Hepatocyte (in vitro differentiated cells): ENCODE results near the gene VWA5B1. TPM values are rescaled to one million over a fixed set of nuclear protein-coding genes. Genes with fewer than 3 reads are reported as not detected.
A peak's percentile ranks its signal among the peaks of the same experiment; 100 is the strongest.

Experiments used
- DNase-seq: peaks from one replicate; pipeline ENCODE4 v3.0.0-alpha.2; 2016; ENCODE audit warnings: low spot score
- H2AFZ ChIP-seq: fragments of 200-600 bp; sonication (generic); 2 replicates; pipeline ENCODE4 v1.6.0; 2016; ENCODE audit warnings: antibody characterized with exemption, mild to moderate bottlenecking
- H3K27ac ChIP-seq: fragments of 200-600 bp; sonication (generic); 2 replicates; pipeline ENCODE4 v1.5.1; 2016; ENCODE audit warnings: mild to moderate bottlenecking
- H3K27me3 ChIP-seq: fragments of 200-600 bp; sonication (generic); 2 replicates; pipeline ENCODE4 v1.6.1; 2016
- H3K36me3 ChIP-seq: fragments of 200-600 bp; sonication (generic); replicated peaks from 2 replicates; pipeline ENCODE4 v1.5.1; 2016; ENCODE audit warnings: low read depth; ENCODE audit not compliant: insufficient read depth
- H3K4me1 ChIP-seq: fragments of 200-600 bp; sonication (generic); 2 replicates; pipeline ENCODE4 v1.5.1; 2016; ENCODE audit warnings: mild to moderate bottlenecking, moderate library complexity; ENCODE audit not compliant: insufficient read depth
- H3K4me2 ChIP-seq: fragments of 200-600 bp; sonication (generic); 2 replicates; pipeline ENCODE4 v1.6.0; 2016
- H3K4me3 ChIP-seq: fragments of 200-600 bp; sonication (generic); 2 replicates; pipeline ENCODE4 v1.5.1; 2016; ENCODE audit warnings: mild to moderate bottlenecking
- H3K79me2 ChIP-seq: fragments of 200-600 bp; sonication (generic); 2 replicates; pipeline ENCODE4 v1.6.0; 2017; ENCODE audit warnings: mild to moderate bottlenecking
- H3K9me2 ChIP-seq: fragments of 200-600 bp; sonication (generic); replicated peaks from 2 replicates; pipeline ENCODE4 v1.6.0; 2017; ENCODE audit warnings: mild to moderate bottlenecking; ENCODE audit not compliant: insufficient read depth
- H3K9me3 ChIP-seq: fragments of 200-600 bp; sonication (generic); 2 replicates; pipeline ENCODE4 v1.5.1; 2016; ENCODE audit warnings: low read depth, mild to moderate bottlenecking
- H4K20me1 ChIP-seq: fragments of 200-600 bp; sonication (generic); 2 replicates; pipeline ENCODE4 v1.6.0; 2016; ENCODE audit warnings: mild to moderate bottlenecking; ENCODE audit not compliant: insufficient read depth, poor library complexity, severe bottlenecking
- CTCF ChIP-seq: fragments of 200-600 bp; sonication (generic); IDR thresholded peaks from 2 replicates; pipeline ENCODE4 v1.5.1; 2016; ENCODE audit warnings: antibody characterized with exemption, mild to moderate bottlenecking; ENCODE audit not compliant: poor library complexity
- EZH2 ChIP-seq: fragments of 200-600 bp; sonication (generic); IDR thresholded peaks from 2 replicates; pipeline ENCODE4 v1.6.1; 2016; ENCODE audit warnings: antibody characterized with exemption, mild to moderate bottlenecking, borderline replicate concordance
- EZH2phosphoT487 ChIP-seq: fragments of 200-600 bp; sonication (generic); IDR thresholded peaks from one replicate; pipeline ENCODE4 v1.6.1; 2018; ENCODE audit warnings: antibody characterized with exemption, mild to moderate bottlenecking, low read depth, moderate library complexity; ENCODE audit not compliant: unreplicated experiment, severe bottlenecking
- WGBS: methylation state at CpG from one replicate; pipeline ENCODE4 v1.1.6; 2016; ENCODE audit warnings: low lambda C conversion rate; ENCODE audit errors: missing lambda C conversion rate; 5-methylcytosine and 5-hydroxymethylcytosine counted together
- polyA plus RNA-seq: library from polyadenylated mRNA; unstranded; fragments of >200 nt; fragmentation: Nextera tagmentation; extraction: Ambion mirVana; gene quantifications from 2 replicates; pipeline ENCODE4 v1.2.1, GENCODE V29; 2016
- total RNA-seq: library from RNA; depleted of rRNA; stranded (reverse); fragments of >200 nt; gene quantifications from 2 replicates; pipeline ENCODE4 v1.2.3, GENCODE V29; 2014

VWA5B1 gene
- total and polyA plus RNA-seq, 2 experiments from 2014 or later = 0.33 to 0.35 TPM

GRCh38 chr1:20368866-20369470 lies 78.3 kb downstream of the VWA5B1 start:
- DNase-seq = no peak
- WGBS = 85% methylated on average over 7 of the region's 7 CpGs

DNA sequence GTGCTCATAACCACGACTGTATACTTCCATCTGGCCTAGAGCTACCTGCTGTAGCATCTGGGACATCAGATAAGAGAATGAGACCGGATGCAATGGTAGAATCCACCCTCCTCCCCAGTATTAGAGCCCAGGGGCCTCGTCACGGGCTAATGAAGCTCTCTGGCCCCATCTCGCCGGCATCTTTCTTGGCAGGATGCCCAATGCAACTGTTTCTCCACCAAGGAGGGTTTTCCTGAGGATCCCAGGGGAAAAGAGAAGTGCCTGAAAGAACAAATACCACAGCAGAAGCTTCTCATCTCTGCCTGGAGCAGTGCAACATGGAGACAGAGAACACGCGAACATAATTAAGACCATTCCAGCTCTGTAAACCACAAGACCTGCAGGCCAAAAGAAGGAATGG lies 80.0 kb downstream of the VWA5B1 start:
- 56% methylated on average over 8 of the region's 8 CpGs for WGBS

More at GRCh38 chr1:20368866-20369470, 78.3 kb downstream of the VWA5B1 start:
- H3K4me3 ChIP-seq = no peak overlapping the region
- H3K9me2 ChIP-seq = no peaks in the 10 kb centered on the region
- H3K4me2 ChIP-seq = no peak overlapping the region
- no peak overlapping the region for H2AFZ ChIP-seq
- no peaks in the 10 kb centered on the region for H4K20me1 ChIP-seq
- H3K27ac ChIP-seq = no peak overlapping the region
- peaks cover 5% of the 10 kb centered on the region for H3K4me1 ChIP-seq
- H3K79me2 ChIP-seq = no peaks in the 10 kb centered on the region
- H3K27me3 ChIP-seq = peaks cover 95% of the 10 kb centered on the region
- no peaks in the 10 kb centered on the region for H3K9me3 ChIP-seq
- H3K36me3 ChIP-seq = no peaks in the 10 kb centered on the region
- TF ChIP-seq EZH2 = no peak
- TF ChIP-seq CTCF = no peak
- no peak for TF ChIP-seq EZH2phosphoT487

DNA sequence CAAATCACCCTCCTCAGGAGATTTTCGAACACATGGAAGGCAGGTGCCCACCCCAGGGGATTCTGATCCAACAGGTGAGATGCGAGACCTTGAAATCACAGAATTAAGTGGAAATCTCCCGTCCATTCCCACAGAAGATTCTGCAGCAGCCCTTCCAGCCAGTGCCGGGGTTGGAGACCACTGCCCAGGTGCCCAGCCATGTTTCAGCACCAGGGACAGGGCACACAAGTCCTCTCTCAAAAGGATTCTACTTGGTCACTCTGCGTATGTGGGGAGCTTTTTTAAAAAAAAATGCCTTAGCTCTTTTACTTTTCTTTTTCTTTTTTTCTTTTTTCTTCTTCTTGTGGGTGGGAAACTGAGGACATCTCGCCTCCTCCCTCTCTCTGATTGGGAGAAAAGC lies 80.7 kb downstream of the VWA5B1 start:
- H4K20me1 ChIP-seq = no peaks in the 10 kb centered on the region
- TF ChIP-seq EZH2phosphoT487 (no peak), CTCF (no peak), EZH2 (no peak)
- H3K27me3 ChIP-seq = peaks cover 94% of the 10 kb centered on the region
- H3K36me3 ChIP-seq = no peaks in the 10 kb centered on the region
- no peak overlapping the region for H3K27ac ChIP-seq
- 44% methylated on average over 6 of the region's 6 CpGs for WGBS
- H2AFZ ChIP-seq = no peak overlapping the region
- H3K9me2 ChIP-seq = no peaks in the 10 kb centered on the region
- H3K79me2 ChIP-seq = no peaks in the 10 kb centered on the region
- H3K4me2 ChIP-seq = no peak overlapping the region
- no peak overlapping the region for H3K4me3 ChIP-seq
- no peaks in the 10 kb centered on the region for H3K9me3 ChIP-seq
- peak; percentile 56 for DNase-seq
- peaks cover 5% of the 10 kb centered on the region for H3K4me1 ChIP-seq

More for the DNA sequence above, 80.0 kb downstream of the VWA5B1 start:
- no peaks in the 10 kb centered on the region for H3K36me3 ChIP-seq
- no peaks in the 10 kb centered on the region for H3K9me3 ChIP-seq
- H3K79me2 ChIP-seq = no peaks in the 10 kb centered on the region
- H3K9me2 ChIP-seq = no peaks in the 10 kb centered on the region
- DNase-seq = no peak
- H3K4me1 ChIP-seq = peaks cover 5% of the 10 kb centered on the region
- peaks cover 95% of the 10 kb centered on the region for H3K27me3 ChIP-seq
- no peak overlapping the region for H3K4me3 ChIP-seq
- TF ChIP-seq EZH2phosphoT487 (no peak), CTCF (no peak), EZH2 (no peak)
- H2AFZ ChIP-seq = no peak overlapping the region
- H4K20me1 ChIP-seq = no peaks in the 10 kb centered on the region
- no peak overlapping the region for H3K4me2 ChIP-seq
- no peak overlapping the region for H3K27ac ChIP-seq

GRCh38 chr1:20371883-20372282 lies 81.2 kb downstream of the VWA5B1 start:
- H3K27ac ChIP-seq = no peak overlapping the region
- TF ChIP-seq EZH2phosphoT487 = no peak
- TF ChIP-seq CTCF = no peak
- no peak for TF ChIP-seq EZH2
- no peaks in the 10 kb centered on the region for H3K9me2 ChIP-seq
- H3K36me3 ChIP-seq = no peaks in the 10 kb centered on the region
- no peak for DNase-seq
- H4K20me1 ChIP-seq = no peaks in the 10 kb centered on the region
- H3K4me1 ChIP-seq = peaks cover 2% of the 10 kb centered on the region
- 13% methylated on average over 2 of the region's 2 CpGs for WGBS
- no peaks in the 10 kb centered on the region for H3K79me2 ChIP-seq
- H3K9me3 ChIP-seq = no peaks in the 10 kb centered on the region
- H3K4me3 ChIP-seq = no peak overlapping the region
- peaks cover 89% of the 10 kb centered on the region for H3K27me3 ChIP-seq
- no peak overlapping the region for H2AFZ ChIP-seq
- H3K4me2 ChIP-seq = no peak overlapping the region
